Osteocyte (in vitro differentiated cells): Measurements from ENCODE around the gene RAC2. TPM values are rescaled to one million over a fixed set of nuclear protein-coding genes. Genes with fewer than 3 reads are reported as not detected.

Source experiments
- DNase-seq: peaks from one replicate; pipeline ENCODE4 v3.0.0; 2021; ENCODE audit warnings: mixed read lengths; ENCODE audit not compliant: unreplicated experiment; ENCODE audit errors: extremely low spot score
- H3K27ac Mint-ChIP-seq: one replicate; pipeline ENCODE4 v1.8.0; 2021; ENCODE audit warnings: mild to moderate bottlenecking, mixed read lengths; ENCODE audit not compliant: unreplicated experiment
- H3K27me3 Mint-ChIP-seq: one replicate; pipeline ENCODE4 v1.8.0; 2021; ENCODE audit warnings: mixed read lengths; ENCODE audit not compliant: unreplicated experiment
- H3K36me3 Mint-ChIP-seq: one replicate; pipeline ENCODE4 v1.8.0; 2021; ENCODE audit warnings: mixed read lengths; ENCODE audit not compliant: unreplicated experiment
- H3K4me1 Mint-ChIP-seq: one replicate; pipeline ENCODE4 v1.8.0; 2021; ENCODE audit warnings: mixed read lengths; ENCODE audit not compliant: unreplicated experiment
- H3K4me3 Mint-ChIP-seq: one replicate; pipeline ENCODE4 v1.8.0; 2021; ENCODE audit warnings: mild to moderate bottlenecking, moderate library complexity, mixed read lengths; ENCODE audit not compliant: unreplicated experiment
- H3K9me3 Mint-ChIP-seq: one replicate; pipeline ENCODE4 v1.8.0; 2021; ENCODE audit warnings: mixed read lengths; ENCODE audit not compliant: unreplicated experiment
- total RNA-seq: library from RNA; stranded (reverse); gene quantifications from 2 replicates; pipeline ENCODE4 v1.2.1, GENCODE V29; 2021
- TF ChIP-seq, protein P1 (sequence below): fragments of 200-600 bp; sonication (generic); IDR thresholded peaks from 2 replicates; pipeline ENCODE4 v1.5.0; 2021; ENCODE audit warnings: antibody characterized with exemption, mild to moderate bottlenecking, moderate library complexity

Gene RAC2
- total RNA-seq, 1 donor from 2014 or later, result not detected

GRCh38 chr22:37211866-37212173 lies 32.2 kb downstream of the RAC2 start:
- no peak for DNase-seq
- Mint-ChIP-seq H3K9me3 (no peaks in the 10 kb centered on the region), H3K27ac (no peak overlapping the region), H3K27me3 (peaks cover 27% of the 10 kb centered on the region), H3K4me1 (peaks cover 18% of the 10 kb centered on the region), H3K36me3 (no peaks in the 10 kb centered on the region), H3K4me3 (no peak overlapping the region)
- TF ChIP-seq, protein P1, sequence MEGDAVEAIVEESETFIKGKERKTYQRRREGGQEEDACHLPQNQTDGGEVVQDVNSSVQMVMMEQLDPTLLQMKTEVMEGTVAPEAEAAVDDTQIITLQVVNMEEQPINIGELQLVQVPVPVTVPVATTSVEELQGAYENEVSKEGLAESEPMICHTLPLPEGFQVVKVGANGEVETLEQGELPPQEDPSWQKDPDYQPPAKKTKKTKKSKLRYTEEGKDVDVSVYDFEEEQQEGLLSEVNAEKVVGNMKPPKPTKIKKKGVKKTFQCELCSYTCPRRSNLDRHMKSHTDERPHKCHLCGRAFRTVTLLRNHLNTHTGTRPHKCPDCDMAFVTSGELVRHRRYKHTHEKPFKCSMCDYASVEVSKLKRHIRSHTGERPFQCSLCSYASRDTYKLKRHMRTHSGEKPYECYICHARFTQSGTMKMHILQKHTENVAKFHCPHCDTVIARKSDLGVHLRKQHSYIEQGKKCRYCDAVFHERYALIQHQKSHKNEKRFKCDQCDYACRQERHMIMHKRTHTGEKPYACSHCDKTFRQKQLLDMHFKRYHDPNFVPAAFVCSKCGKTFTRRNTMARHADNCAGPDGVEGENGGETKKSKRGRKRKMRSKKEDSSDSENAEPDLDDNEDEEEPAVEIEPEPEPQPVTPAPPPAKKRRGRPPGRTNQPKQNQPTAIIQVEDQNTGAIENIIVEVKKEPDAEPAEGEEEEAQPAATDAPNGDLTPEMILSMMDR, result no peak

- TF ChIP-seq, protein P1, result no peak
- H3K27me3 Mint-ChIP-seq, result peaks cover 22% of the 10 kb centered on the region
- peaks cover 18% of the 10 kb centered on the region for H3K4me1 Mint-ChIP-seq
- H3K4me3 Mint-ChIP-seq, result no peak overlapping the region
- H3K27ac Mint-ChIP-seq, result no peak overlapping the region
- DNase-seq, result no peak
- no peaks in the 10 kb centered on the region for H3K9me3 Mint-ChIP-seq
- no peaks in the 10 kb centered on the region for H3K36me3 Mint-ChIP-seq
Measured at GRCh38 chr22:37211075-37211865, 32.8 kb downstream of the RAC2 start.

- Mint-ChIP-seq H3K4me1 (peaks cover 18% of the 10 kb centered on the region), H3K9me3 (no peaks in the 10 kb centered on the region), H3K4me3 (no peak overlapping the region), H3K27ac (no peak overlapping the region), H3K36me3 (no peaks in the 10 kb centered on the region), H3K27me3 (peaks cover 14% of the 10 kb centered on the region)
- TF ChIP-seq, protein P1, result no peak
- no peak for DNase-seq
Measured at GRCh38 chr22:37210041-37210803, 33.8 kb downstream of the RAC2 start.

DNA sequence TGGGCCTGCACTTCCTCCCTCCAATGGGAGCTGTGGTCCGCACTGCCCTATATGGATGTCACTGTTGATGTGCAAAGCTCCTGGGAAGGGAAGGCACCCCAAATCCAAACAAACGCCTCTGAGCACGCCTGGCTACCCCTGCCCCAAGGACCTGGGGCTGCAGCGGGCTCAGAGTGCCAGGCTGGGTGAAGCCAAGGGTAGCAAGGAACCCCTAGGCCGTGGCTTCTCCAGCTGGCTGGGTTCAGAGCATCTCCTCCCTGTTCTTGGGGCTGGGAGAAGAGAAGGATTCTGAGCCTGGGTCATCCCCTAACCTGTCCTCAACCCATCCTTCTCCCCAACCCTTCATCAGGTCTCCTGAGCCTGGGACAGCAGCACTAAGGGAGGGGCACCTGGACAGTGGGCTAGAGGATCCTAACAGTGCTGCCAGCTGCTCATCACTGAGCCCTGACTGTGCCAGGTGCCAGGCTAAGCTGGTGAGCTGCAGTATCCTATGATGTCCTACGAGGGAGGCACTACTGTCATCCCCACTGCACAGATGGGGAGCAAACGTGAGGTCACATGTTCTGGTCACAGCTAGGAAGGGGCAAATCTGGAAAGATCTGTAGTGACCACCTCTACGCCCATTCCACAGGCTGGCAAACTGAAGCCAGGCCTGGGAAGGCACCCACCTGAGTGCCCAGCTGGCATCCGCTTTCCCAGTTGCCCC lies 34.8 kb downstream of the RAC2 start:
- Mint-ChIP-seq H3K27me3 (peaks cover 7% of the 10 kb centered on the region), H3K27ac (no peak overlapping the region), H3K9me3 (no peaks in the 10 kb centered on the region), H3K4me3 (no peak overlapping the region), H3K4me1 (peaks cover 18% of the 10 kb centered on the region), H3K36me3 (no peaks in the 10 kb centered on the region)
- TF ChIP-seq, protein P1, result no peak
- no peak for DNase-seq
